Measurements from ENCODE around the gene C5orf63. TPM values are rescaled to one million over a fixed set of nuclear protein-coding genes. Genes with fewer than 3 reads are reported as not detected.
A peak's percentile ranks its signal among the peaks of the same experiment; 100 is the strongest.

C5orf63 gene
- polyA plus RNA-seq, 1 donor from 2014 or later, result not detected

DNA sequence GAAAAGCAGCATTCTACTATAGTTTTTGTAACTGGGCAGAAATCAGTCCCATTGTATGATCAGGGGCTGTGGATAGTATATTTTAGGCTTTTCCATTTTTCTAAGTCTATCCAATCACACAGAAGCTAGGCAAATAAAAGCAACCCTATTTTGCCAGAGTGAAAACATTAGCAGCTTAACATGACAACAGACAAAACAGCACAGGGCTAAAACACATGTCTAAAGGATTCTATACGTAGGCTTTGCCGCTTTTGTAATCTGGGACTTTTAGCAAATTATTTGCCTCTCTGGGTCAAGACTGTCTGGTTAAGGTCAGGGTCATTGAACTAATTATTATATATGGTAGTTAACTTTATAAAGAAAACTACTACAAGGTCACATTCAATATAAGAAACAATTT is 47.1 kb downstream of the C5orf63 start:
- Histone ChIP-seq H3K9ac (ENCODE audit: low read length) (no peak overlapping the region), H3K36me3 (ENCODE audit: insufficient read depth, low read length) (no peaks in the 10 kb centered on the region), H3K9me3 (ENCODE audit: low read length) (no peaks in the 10 kb centered on the region), H3K79me2 (replicated peaks; ENCODE audit: insufficient read depth, low read length) (no peaks in the 10 kb centered on the region), H2AFZ (ENCODE audit: low read depth, low read length) (no peak overlapping the region), H3K27ac (ENCODE audit: low read length) (no peak overlapping the region), H3K27me3 (ENCODE audit: insufficient read depth, low read depth, low read length) (peaks cover 27% of the 10 kb centered on the region), H3K9me2 (ENCODE audit: insufficient read depth, low read length) (no peaks in the 10 kb centered on the region), H3K4me2 (ENCODE audit: low read length) (no peak overlapping the region), H3K4me3 (ENCODE audit: low read length) (no peak overlapping the region), H4K20me1 (ENCODE audit: insufficient read depth) (no peaks in the 10 kb centered on the region), H3F3A (ENCODE audit: insufficient read depth, low read length, poor library complexity, severe bottlenecking) (no peaks in the 10 kb centered on the region)
- TF ChIP-seq EP300 (conservative IDR thresholded peaks at IDR 0.05; ENCODE audit: poor library complexity, severe bottlenecking) (no peak), MXI1 (conservative IDR thresholded peaks at IDR 0.05; ENCODE audit: poor library complexity, severe bottlenecking) (no peak), SMC3 (conservative IDR thresholded peaks at IDR 0.05; ENCODE audit: poor library complexity) (no peak), TAF1 (IDR thresholded peaks at IDR 0.05; ENCODE audit: low read depth) (no peak), POLR2AphosphoS5 (IDR thresholded peaks at IDR 0.05) (no peak), EZH2 (IDR thresholded peaks at IDR 0.05; ENCODE audit: borderline replicate concordance, insufficient read depth, low read length, poor library complexity, severe bottlenecking) (no peak), RAD21 (conservative IDR thresholded peaks at IDR 0.05) (no peak)
- TF ChIP-seq, protein P1, sequence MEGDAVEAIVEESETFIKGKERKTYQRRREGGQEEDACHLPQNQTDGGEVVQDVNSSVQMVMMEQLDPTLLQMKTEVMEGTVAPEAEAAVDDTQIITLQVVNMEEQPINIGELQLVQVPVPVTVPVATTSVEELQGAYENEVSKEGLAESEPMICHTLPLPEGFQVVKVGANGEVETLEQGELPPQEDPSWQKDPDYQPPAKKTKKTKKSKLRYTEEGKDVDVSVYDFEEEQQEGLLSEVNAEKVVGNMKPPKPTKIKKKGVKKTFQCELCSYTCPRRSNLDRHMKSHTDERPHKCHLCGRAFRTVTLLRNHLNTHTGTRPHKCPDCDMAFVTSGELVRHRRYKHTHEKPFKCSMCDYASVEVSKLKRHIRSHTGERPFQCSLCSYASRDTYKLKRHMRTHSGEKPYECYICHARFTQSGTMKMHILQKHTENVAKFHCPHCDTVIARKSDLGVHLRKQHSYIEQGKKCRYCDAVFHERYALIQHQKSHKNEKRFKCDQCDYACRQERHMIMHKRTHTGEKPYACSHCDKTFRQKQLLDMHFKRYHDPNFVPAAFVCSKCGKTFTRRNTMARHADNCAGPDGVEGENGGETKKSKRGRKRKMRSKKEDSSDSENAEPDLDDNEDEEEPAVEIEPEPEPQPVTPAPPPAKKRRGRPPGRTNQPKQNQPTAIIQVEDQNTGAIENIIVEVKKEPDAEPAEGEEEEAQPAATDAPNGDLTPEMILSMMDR (IDR thresholded peaks at IDR 0.05; ENCODE audit: poor library complexity, severe bottlenecking), result no peak
- TF ChIP-seq, protein P2, sequence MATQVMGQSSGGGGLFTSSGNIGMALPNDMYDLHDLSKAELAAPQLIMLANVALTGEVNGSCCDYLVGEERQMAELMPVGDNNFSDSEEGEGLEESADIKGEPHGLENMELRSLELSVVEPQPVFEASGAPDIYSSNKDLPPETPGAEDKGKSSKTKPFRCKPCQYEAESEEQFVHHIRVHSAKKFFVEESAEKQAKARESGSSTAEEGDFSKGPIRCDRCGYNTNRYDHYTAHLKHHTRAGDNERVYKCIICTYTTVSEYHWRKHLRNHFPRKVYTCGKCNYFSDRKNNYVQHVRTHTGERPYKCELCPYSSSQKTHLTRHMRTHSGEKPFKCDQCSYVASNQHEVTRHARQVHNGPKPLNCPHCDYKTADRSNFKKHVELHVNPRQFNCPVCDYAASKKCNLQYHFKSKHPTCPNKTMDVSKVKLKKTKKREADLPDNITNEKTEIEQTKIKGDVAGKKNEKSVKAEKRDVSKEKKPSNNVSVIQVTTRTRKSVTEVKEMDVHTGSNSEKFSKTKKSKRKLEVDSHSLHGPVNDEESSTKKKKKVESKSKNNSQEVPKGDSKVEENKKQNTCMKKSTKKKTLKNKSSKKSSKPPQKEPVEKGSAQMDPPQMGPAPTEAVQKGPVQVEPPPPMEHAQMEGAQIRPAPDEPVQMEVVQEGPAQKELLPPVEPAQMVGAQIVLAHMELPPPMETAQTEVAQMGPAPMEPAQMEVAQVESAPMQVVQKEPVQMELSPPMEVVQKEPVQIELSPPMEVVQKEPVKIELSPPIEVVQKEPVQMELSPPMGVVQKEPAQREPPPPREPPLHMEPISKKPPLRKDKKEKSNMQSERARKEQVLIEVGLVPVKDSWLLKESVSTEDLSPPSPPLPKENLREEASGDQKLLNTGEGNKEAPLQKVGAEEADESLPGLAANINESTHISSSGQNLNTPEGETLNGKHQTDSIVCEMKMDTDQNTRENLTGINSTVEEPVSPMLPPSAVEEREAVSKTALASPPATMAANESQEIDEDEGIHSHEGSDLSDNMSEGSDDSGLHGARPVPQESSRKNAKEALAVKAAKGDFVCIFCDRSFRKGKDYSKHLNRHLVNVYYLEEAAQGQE (IDR thresholded peaks at IDR 0.05; ENCODE audit: borderline replicate concordance), result no peak

- no peaks in the 10 kb centered on the region for H3K36me3 ChIP-seq (ENCODE audit: insufficient read depth, low read length)
- H3F3A ChIP-seq (ENCODE audit: insufficient read depth, low read length, poor library complexity, severe bottlenecking), result no peaks in the 10 kb centered on the region
- H3K9me3 ChIP-seq (ENCODE audit: low read length), result no peaks in the 10 kb centered on the region
- no peak overlapping the region for H3K4me2 ChIP-seq (ENCODE audit: low read length)
- H3K9me2 ChIP-seq (ENCODE audit: insufficient read depth, low read length), result no peaks in the 10 kb centered on the region
- no peak overlapping the region for H3K9ac ChIP-seq (ENCODE audit: low read length)
- H4K20me1 ChIP-seq (ENCODE audit: insufficient read depth), result no peaks in the 10 kb centered on the region
- TF ChIP-seq RAD21 (conservative IDR thresholded peaks at IDR 0.05) (peak; percentile 20), SMC3 (conservative IDR thresholded peaks at IDR 0.05; ENCODE audit: poor library complexity) (peak; percentile 13), POLR2AphosphoS5 (IDR thresholded peaks at IDR 0.05) (peak; percentile 84), TAF1 (IDR thresholded peaks at IDR 0.05; ENCODE audit: low read depth) (no peak), EP300 (conservative IDR thresholded peaks at IDR 0.05; ENCODE audit: poor library complexity, severe bottlenecking) (peak; percentile 92), MXI1 (conservative IDR thresholded peaks at IDR 0.05; ENCODE audit: poor library complexity, severe bottlenecking) (no peak)
- TF ChIP-seq, protein P1 (IDR thresholded peaks at IDR 0.05; ENCODE audit: poor library complexity, severe bottlenecking), result no peak
- TF ChIP-seq, protein P2 (IDR thresholded peaks at IDR 0.05; ENCODE audit: borderline replicate concordance), result peak; percentile 57
- no peaks in the 10 kb centered on the region for H3K79me2 ChIP-seq (replicated peaks; ENCODE audit: insufficient read depth, low read length)
- no peak overlapping the region for H3K4me3 ChIP-seq (ENCODE audit: low read length)
- no peak overlapping the region for H2AFZ ChIP-seq (ENCODE audit: low read depth, low read length)
- H3K27ac ChIP-seq (ENCODE audit: low read length), result no peak overlapping the region
- peaks cover 22% of the 10 kb centered on the region for H3K27me3 ChIP-seq (ENCODE audit: insufficient read depth, low read depth, low read length)
These were observed 47.8 kb downstream of the C5orf63 start for GRCh38 chr5:127025467-127025866.
